NCI-H510A treated with DMSO at 0.1 percent for 48 hours (cell line): Measurements from ENCODE around the gene CDC34.
A peak's percentile ranks its signal among the peaks of the same experiment; 100 is the strongest.

Experiments
- DNase-seq: peaks from one replicate; lab custom pipeline; 2025; lab: John Stamatoyannopoulos, UW

Gene CDC34

GRCh38 chr19:542173-542866, 10.8 kb downstream of the CDC34 start:
- no peak for DNase-seq

GRCh38 chr19:543910-544608, 12.5 kb downstream of the CDC34 start, which contains the start of gene GZMM:
Gene GZMM (plus strand): TSS chr19:544053. CDS start chr19:544072, 19 bp downstream.
- DNase-seq = no peak

- no peak for DNase-seq
Observed at GRCh38 chr19:547117-547516, 15.6 kb downstream of the CDC34 start.

- no peak for DNase-seq
Observed at GRCh38 chr19:547836-548720, 16.5 kb downstream of the CDC34 start.

GRCh38 chr19:548886-549830, 17.6 kb downstream of the CDC34 start:
- no peak for DNase-seq

GRCh38 chr19:554817-555216, 23.3 kb downstream of the CDC34 start:
- no peak for DNase-seq

GRCh38 chr19:555474-555808, 23.9 kb downstream of the CDC34 start:
- DNase-seq = no peak

GRCh38 chr19:556611-557382, 25.2 kb downstream of the CDC34 start:
- no peak for DNase-seq

- DNase-seq = no peak
Observed at GRCh38 chr19:558770-559439, 27.3 kb downstream of the CDC34 start.

- DNase-seq = no peak
Observed at GRCh38 chr19:560121-560520, 28.6 kb downstream of the CDC34 start.

GRCh38 chr19:566403-566802, 34.8 kb downstream of the CDC34 start:
- no peak for DNase-seq

GRCh38 chr19:566844-567243, 35.3 kb downstream of the CDC34 start:
- no peak for DNase-seq

- DNase-seq = no peak
Observed at GRCh38 chr19:567296-567900, 35.8 kb downstream of the CDC34 start.

- DNase-seq = no peak
Observed at GRCh38 chr19:570251-570686, 38.7 kb downstream of the CDC34 start.

- DNase-seq = peak; percentile 59
Observed at GRCh38 chr19:570937-571565, 39.5 kb downstream of the CDC34 start.

- no peak for DNase-seq
Observed at GRCh38 chr19:571566-571974, 40.0 kb downstream of the CDC34 start.

GRCh38 chr19:572140-572742, 40.7 kb downstream of the CDC34 start, which contains the start of gene BSG:
Gene BSG (plus strand): TSS chr19:572596. CDS start chr19:572635, 39 bp downstream.
- DNase-seq = peak; percentile 78

- no peak for DNase-seq
Observed at GRCh38 chr19:572743-573518, 41.4 kb downstream of the CDC34 start.
